PC-9 (cell line): ENCODE results near the gene COX4I1. TPM values are rescaled to one million over a fixed set of nuclear protein-coding genes. Genes with fewer than 3 reads are reported as not detected.

Source experiments
- BruUV-seq: library from RNA; stranded (reverse); fragments of 400-500 nt; replicated peaks from 2 replicates; lab custom pipeline; 2021; lab: Mats Ljungman, UMichigan
- CTCF ChIA-PET: fragments of 300-600 bp; sonication (Branson Sonifier 250); formaldehyde crosslinking; loops from one replicate; lab custom pipeline; 2022; ENCODE audit warnings: antibody characterized with exemption; lab: Charles Lee
- POLR2A ChIA-PET: fragments of 300-600 bp; sonication (Branson Sonifier 250); formaldehyde crosslinking; loops from one replicate; lab custom pipeline; 2022; ENCODE audit warnings: antibody characterized with exemption; ENCODE audit not compliant: unreplicated experiment; lab: Charles Lee
- DNase-seq, 2 experiments: peaks; one replicate each; pipeline versions ENCODE4 v3.0.0 to v3.0.0-alpha.2; 2015 to 2022; ENCODE audit warnings: mixed read lengths in 1 of 2
- H2AFZ ChIP-seq: fragments of 200-600 bp; sonication (generic); 2 replicates; pipeline ENCODE4 v1.8.1; 2017; ENCODE audit warnings: antibody characterized with exemption
- H3F3A ChIP-seq: fragments of 200-600 bp; sonication (generic); 2 replicates; pipeline ENCODE4 v1.8.1; 2017; ENCODE audit warnings: antibody characterized with exemption, mild to moderate bottlenecking, low read depth; ENCODE audit not compliant: insufficient read depth
- H3K27ac ChIP-seq: fragments of 200-600 bp; sonication (generic); 2 replicates; pipeline ENCODE4 v1.6.1; 2016; ENCODE audit warnings: mixed run types
- H3K27me3 ChIP-seq: fragments of 200-600 bp; sonication (generic); 2 replicates; pipeline ENCODE4 v1.6.1; 2016; ENCODE audit warnings: low read depth, mixed run types; ENCODE audit not compliant: insufficient read depth
- H3K36me3 ChIP-seq: fragments of 200-600 bp; sonication (generic); 2 replicates; pipeline ENCODE4 v1.6.1; 2016; ENCODE audit warnings: low read depth, mixed run types
- H3K4me1 ChIP-seq: fragments of 200-600 bp; sonication (generic); replicated peaks from 2 replicates; pipeline ENCODE4 v1.6.1; 2016; ENCODE audit warnings: mixed run types; ENCODE audit not compliant: insufficient read depth
- H3K4me2 ChIP-seq: fragments of 200-600 bp; sonication (generic); 2 replicates; pipeline ENCODE4 v1.6.1; 2017; ENCODE audit warnings: mixed run types
- H3K4me3 ChIP-seq: fragments of 200-600 bp; sonication (generic); 2 replicates; pipeline ENCODE4 v1.6.1; 2016; ENCODE audit warnings: mixed run types
- H3K79me2 ChIP-seq: fragments of 200-600 bp; sonication (generic); 2 replicates; pipeline ENCODE4 v1.6.1; 2017; ENCODE audit warnings: low read depth, mixed run types
- H3K9me2 ChIP-seq: fragments of 200-600 bp; sonication (generic); 2 replicates; pipeline ENCODE4 v1.8.1; 2017; ENCODE audit warnings: mild to moderate bottlenecking; ENCODE audit not compliant: insufficient read depth
- H3K9me3 ChIP-seq: fragments of 200-600 bp; sonication (generic); 2 replicates; pipeline ENCODE4 v1.8.1; 2016; ENCODE audit warnings: low read depth; ENCODE audit not compliant: insufficient read depth
- H4K20me1 ChIP-seq: fragments of 200-600 bp; sonication (generic); 2 replicates; pipeline ENCODE4 v1.8.1; 2017; ENCODE audit not compliant: insufficient read depth
- EZH2 ChIP-seq: fragments of 200-600 bp; sonication (generic); IDR thresholded peaks from 2 replicates; pipeline ENCODE4 v1.8.0; 2017; ENCODE audit warnings: antibody characterized with exemption, low read depth
- intact Hi-C: fragments of 100-400 bp; cut with micrococcal nuclease; formaldehyde crosslinking; loops from one replicate; pipeline ENCODE4 v1.10.0; 2022; ENCODE audit not compliant: unreplicated experiment
- total RNA-seq: library from RNA; stranded (reverse); gene quantifications from 2 replicates; pipeline ENCODE4 v1.2.3, GENCODE V29; 2021
- TF ChIP-seq, protein P1 (sequence below): fragments of 200-600 bp; sonication (generic); conservative IDR thresholded peaks from 2 replicates; pipeline ENCODE4 v1.6.1; 2017; ENCODE audit warnings: mixed run types, antibody characterized with exemption, mild to moderate bottlenecking, moderate library complexity

Gene COX4I1
- total RNA-seq, 1 experiment from 2014 or later = 468 TPM

DNA sequence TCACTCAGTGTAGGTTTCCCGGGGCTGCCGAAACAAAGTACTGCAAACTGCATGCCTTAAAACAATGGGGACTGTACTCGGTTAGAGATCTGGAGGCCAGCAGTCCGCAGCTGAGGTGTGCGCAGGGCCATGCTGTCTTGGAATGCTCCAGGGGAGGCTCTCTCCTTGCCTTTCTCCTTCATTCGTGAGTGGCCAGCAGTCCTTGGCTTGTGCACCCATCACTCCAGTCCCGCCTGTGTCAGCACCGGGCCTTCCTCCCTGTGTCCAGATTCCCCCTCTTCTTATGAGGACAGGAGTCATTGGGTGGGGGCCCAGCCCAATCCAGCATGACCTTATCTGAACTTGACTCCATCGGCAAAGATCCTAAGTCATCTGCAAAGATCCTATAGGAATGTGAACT is 43.4 kb downstream of the COX4I1 start:
- Histone ChIP-seq H3K27me3 (peaks cover 97% of the 10 kb centered on the region), H3K36me3 (no peaks in the 10 kb centered on the region), H3K4me2 (no peak overlapping the region), H4K20me1 (0 out of 2 replicates have a peak, but pooled peaks cover 3% of the 10 kb centered on the region), H3K9me3 (no peaks in the 10 kb centered on the region), H3K4me1 (no peaks in the 10 kb centered on the region), H3K4me3 (no peak overlapping the region), H2AFZ (no peak overlapping the region), H3K27ac (no peak overlapping the region), H3K9me2 (no peaks in the 10 kb centered on the region), H3K79me2 (no peaks in the 10 kb centered on the region), H3F3A (no peaks in the 10 kb centered on the region)
- no peak for TF ChIP-seq EZH2
- TF ChIP-seq, protein P1, sequence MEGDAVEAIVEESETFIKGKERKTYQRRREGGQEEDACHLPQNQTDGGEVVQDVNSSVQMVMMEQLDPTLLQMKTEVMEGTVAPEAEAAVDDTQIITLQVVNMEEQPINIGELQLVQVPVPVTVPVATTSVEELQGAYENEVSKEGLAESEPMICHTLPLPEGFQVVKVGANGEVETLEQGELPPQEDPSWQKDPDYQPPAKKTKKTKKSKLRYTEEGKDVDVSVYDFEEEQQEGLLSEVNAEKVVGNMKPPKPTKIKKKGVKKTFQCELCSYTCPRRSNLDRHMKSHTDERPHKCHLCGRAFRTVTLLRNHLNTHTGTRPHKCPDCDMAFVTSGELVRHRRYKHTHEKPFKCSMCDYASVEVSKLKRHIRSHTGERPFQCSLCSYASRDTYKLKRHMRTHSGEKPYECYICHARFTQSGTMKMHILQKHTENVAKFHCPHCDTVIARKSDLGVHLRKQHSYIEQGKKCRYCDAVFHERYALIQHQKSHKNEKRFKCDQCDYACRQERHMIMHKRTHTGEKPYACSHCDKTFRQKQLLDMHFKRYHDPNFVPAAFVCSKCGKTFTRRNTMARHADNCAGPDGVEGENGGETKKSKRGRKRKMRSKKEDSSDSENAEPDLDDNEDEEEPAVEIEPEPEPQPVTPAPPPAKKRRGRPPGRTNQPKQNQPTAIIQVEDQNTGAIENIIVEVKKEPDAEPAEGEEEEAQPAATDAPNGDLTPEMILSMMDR = no peak
- ChIA-PET CTCF (no interaction called here), POLR2A (no interaction called here)
- no TSS peak for BruUV-seq
- DNase-seq = no peak
- intact Hi-C loops = no loop called here

DNA sequence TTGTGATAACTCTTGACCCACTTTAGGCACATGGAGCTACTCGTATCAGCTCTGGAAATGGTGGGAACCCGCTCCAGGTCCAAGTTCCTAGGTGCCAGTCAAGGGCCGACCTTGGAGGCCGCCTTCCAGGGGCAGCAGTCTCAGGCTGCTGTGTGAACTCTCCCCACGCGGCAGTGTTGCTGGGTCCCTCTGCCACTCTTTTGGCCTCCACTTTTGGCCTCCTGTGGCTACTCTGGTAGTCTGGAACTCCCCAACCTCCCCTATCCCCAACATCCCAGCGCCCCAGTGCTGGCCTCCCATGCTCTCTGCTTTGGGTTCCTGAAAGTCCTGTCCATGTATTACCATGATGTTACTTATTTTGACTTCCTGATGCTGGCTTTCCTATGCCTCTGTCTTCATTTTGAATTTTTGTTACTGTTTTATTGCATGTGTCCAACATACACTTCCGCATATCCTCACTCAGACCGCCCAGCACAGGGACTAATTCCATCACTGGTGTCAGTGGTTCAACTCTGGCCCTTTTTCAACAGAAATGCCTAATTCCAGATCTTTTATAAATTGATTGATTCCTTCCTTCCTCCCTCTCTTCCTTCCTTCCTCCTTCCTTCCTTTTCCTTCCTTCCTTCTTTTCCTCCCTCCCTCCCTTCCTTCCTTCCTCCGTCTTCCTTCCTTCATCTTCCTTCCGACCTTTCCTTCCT is 44.1 kb downstream of the COX4I1 start:
- Histone ChIP-seq H3K79me2 (no peaks in the 10 kb centered on the region), H4K20me1 (0 out of 2 replicates have a peak, but pooled peaks cover 3% of the 10 kb centered on the region), H3K27ac (no peak overlapping the region), H3K4me1 (no peaks in the 10 kb centered on the region), H3K4me2 (no peak overlapping the region), H3K9me3 (no peaks in the 10 kb centered on the region), H3F3A (no peaks in the 10 kb centered on the region), H3K9me2 (no peaks in the 10 kb centered on the region), H2AFZ (no peak overlapping the region), H3K4me3 (no peak overlapping the region), H3K36me3 (no peaks in the 10 kb centered on the region), H3K27me3 (peaks cover 97% of the 10 kb centered on the region)
- TF ChIP-seq, protein P1 = no peak
- TF ChIP-seq EZH2 = no peak
- no peak for DNase-seq
- intact Hi-C loops = no loop called here
- ChIA-PET POLR2A (no interaction called here), CTCF (no interaction called here)
- BruUV-seq = no TSS peak

DNA sequence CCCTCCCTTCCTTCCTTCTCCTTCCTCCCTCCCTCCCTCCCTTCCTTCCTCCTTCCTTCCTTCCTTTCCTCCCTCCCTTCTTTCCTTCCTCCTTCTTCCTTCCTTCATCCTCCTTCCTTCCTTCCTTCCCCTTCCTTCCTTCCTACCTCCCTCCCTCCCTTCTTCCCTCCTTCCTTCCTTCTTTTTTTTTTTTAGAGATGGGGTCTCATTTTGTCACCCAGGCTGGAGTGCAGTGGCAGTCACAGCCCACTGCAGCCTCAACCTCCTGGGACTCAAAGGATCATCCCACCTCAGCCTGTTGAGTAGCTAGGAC is 44.6 kb downstream of the COX4I1 start:
- no peaks in the 10 kb centered on the region for H3K79me2 ChIP-seq
- 0 out of 2 replicates have a peak, but pooled peaks cover 3% of the 10 kb centered on the region for H4K20me1 ChIP-seq
- no peaks in the 10 kb centered on the region for H3F3A ChIP-seq
- no TSS peak for BruUV-seq
- H2AFZ ChIP-seq = no peak overlapping the region
- no peak overlapping the region for H3K27ac ChIP-seq
- DNase-seq = no peak
- no peak overlapping the region for H3K4me2 ChIP-seq
- peaks cover 97% of the 10 kb centered on the region for H3K27me3 ChIP-seq
- H3K9me2 ChIP-seq = no peaks in the 10 kb centered on the region
- H3K36me3 ChIP-seq = no peaks in the 10 kb centered on the region
- ChIA-PET CTCF (no interaction called here), POLR2A (no interaction called here)
- no peak overlapping the region for H3K4me3 ChIP-seq
- intact Hi-C loops = no loop called here
- no peaks in the 10 kb centered on the region for H3K9me3 ChIP-seq
- no peaks in the 10 kb centered on the region for H3K4me1 ChIP-seq
- TF ChIP-seq EZH2 = no peak
- TF ChIP-seq, protein P1 = no peak
